ENCODE measurements around the gene REX1BD. TPM values are rescaled to one million over a fixed set of nuclear protein-coding genes. Genes with fewer than 3 reads are reported as not detected.
A peak's percentile ranks its signal among the peaks of the same experiment; 100 is the strongest.

The REX1BD gene
- total RNA-seq, 1 donor from 2014 or later: 26.1 TPM

- no peak overlapping the region for H3K4me3 ChIP-seq (ENCODE audit: low read depth, low read length)
- H3K36me3 ChIP-seq (ENCODE audit: control insufficient read depth, insufficient read depth, low read length): no peaks in the 10 kb centered on the region
- no peak for FAIRE-seq
- DNase-seq (ENCODE audit: low read depth): no peak
- TF ChIP-seq, protein P1, sequence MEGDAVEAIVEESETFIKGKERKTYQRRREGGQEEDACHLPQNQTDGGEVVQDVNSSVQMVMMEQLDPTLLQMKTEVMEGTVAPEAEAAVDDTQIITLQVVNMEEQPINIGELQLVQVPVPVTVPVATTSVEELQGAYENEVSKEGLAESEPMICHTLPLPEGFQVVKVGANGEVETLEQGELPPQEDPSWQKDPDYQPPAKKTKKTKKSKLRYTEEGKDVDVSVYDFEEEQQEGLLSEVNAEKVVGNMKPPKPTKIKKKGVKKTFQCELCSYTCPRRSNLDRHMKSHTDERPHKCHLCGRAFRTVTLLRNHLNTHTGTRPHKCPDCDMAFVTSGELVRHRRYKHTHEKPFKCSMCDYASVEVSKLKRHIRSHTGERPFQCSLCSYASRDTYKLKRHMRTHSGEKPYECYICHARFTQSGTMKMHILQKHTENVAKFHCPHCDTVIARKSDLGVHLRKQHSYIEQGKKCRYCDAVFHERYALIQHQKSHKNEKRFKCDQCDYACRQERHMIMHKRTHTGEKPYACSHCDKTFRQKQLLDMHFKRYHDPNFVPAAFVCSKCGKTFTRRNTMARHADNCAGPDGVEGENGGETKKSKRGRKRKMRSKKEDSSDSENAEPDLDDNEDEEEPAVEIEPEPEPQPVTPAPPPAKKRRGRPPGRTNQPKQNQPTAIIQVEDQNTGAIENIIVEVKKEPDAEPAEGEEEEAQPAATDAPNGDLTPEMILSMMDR (IDR thresholded peaks at IDR 0.05; ENCODE audit: insufficient read depth, low read length, severe bottlenecking): no peak
- no peaks in the 10 kb centered on the region for H3K27me3 ChIP-seq (ENCODE audit: control insufficient read depth, insufficient read depth, low read length)
These were observed 38.3 kb downstream of the REX1BD start for GRCh38 chr19:18626906-18627305.

- no peak for FAIRE-seq
- Histone ChIP-seq H3K4me3 (ENCODE audit: low read depth, low read length) (no peak overlapping the region), H3K27me3 (ENCODE audit: control insufficient read depth, insufficient read depth, low read length) (no peaks in the 10 kb centered on the region), H3K36me3 (ENCODE audit: control insufficient read depth, insufficient read depth, low read length) (no peaks in the 10 kb centered on the region)
- TF ChIP-seq, protein P1 (IDR thresholded peaks at IDR 0.05; ENCODE audit: insufficient read depth, low read length, severe bottlenecking): no peak
- no peak for DNase-seq (ENCODE audit: low read depth)
These were observed 40.8 kb downstream of the REX1BD start for GRCh38 chr19:18629166-18630088.

DNA sequence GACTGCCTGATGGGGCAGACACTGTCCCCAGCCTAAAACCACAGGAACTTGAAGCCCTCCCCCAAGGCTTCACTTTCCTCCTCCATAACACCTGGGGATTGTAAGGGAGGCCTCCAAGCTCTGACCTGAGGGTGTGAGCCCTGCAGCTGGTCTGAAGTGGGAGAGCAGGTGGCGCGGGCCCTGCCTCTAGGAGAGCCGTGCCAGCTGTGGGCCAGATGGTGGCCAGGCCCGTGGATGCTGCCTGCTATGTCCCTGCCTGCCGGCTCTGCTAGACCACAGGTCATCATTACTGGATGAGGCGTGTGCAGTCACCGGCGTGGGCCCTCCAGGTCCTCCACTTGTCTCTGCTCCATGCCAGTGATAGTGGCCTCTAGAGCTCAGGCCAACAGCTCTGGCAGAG lies 44.7 kb downstream of the REX1BD start:
- DNase-seq (ENCODE audit: low read depth) (no peak), FAIRE-seq (no peak)
- TF ChIP-seq, protein P1 (IDR thresholded peaks at IDR 0.05; ENCODE audit: insufficient read depth, low read length, severe bottlenecking): no peak
- H3K4me3 ChIP-seq (ENCODE audit: low read depth, low read length): no peak overlapping the region
- no peaks in the 10 kb centered on the region for H3K36me3 ChIP-seq (ENCODE audit: control insufficient read depth, insufficient read depth, low read length)
- H3K27me3 ChIP-seq (ENCODE audit: control insufficient read depth, insufficient read depth, low read length): no peaks in the 10 kb centered on the region

- TF ChIP-seq, protein P1 (IDR thresholded peaks at IDR 0.05; ENCODE audit: insufficient read depth, low read length, severe bottlenecking): no peak
- Histone ChIP-seq H3K27me3 (ENCODE audit: control insufficient read depth, insufficient read depth, low read length) (no peaks in the 10 kb centered on the region), H3K36me3 (ENCODE audit: control insufficient read depth, insufficient read depth, low read length) (no peaks in the 10 kb centered on the region), H3K4me3 (ENCODE audit: low read depth, low read length) (no peak overlapping the region)
- FAIRE-seq (peak; percentile 77), DNase-seq (ENCODE audit: low read depth) (peak; percentile 37)
These were observed 46.2 kb downstream of the REX1BD start for GRCh38 chr19:18634612-18635297.

DNA sequence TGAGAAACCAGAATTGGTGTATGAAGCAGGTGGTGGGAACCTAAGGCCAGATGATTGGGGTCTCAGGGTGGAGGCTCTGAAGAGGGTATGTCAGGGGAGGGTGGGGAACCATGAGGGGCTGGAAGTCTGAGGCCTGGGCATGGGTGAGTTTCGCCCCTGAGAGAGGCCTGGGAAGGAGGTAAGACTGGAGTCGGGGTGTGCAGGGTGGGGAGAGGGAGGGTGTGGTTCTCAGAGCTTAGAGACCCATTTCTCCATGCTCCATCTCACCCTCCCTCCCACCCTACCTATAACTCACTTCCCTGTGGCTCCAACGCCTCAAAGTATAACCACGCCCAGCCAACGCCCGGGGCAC lies 47.2 kb downstream of the REX1BD start:
- no peak overlapping the region for H3K4me3 ChIP-seq (ENCODE audit: low read depth, low read length)

More for the DNA sequence above, 47.2 kb downstream of the REX1BD start:
- DNase-seq (ENCODE audit: low read depth) (no peak), FAIRE-seq (no peak)
- TF ChIP-seq, protein P1 (IDR thresholded peaks at IDR 0.05; ENCODE audit: insufficient read depth, low read length, severe bottlenecking): no peak
- Histone ChIP-seq H3K36me3 (ENCODE audit: control insufficient read depth, insufficient read depth, low read length) (no peaks in the 10 kb centered on the region), H3K27me3 (ENCODE audit: control insufficient read depth, insufficient read depth, low read length) (no peaks in the 10 kb centered on the region)
